ENCODE measurements around the gene CREB5. TPM values are rescaled to one million over a fixed set of nuclear protein-coding genes. Genes with fewer than 3 reads are reported as not detected.
A peak's percentile ranks its signal among the peaks of the same experiment; 100 is the strongest.

The CREB5 gene
- total and polyA plus RNA-seq, 9 donors: 16.0 to 46.2 (median 28.5) TPM

DNA sequence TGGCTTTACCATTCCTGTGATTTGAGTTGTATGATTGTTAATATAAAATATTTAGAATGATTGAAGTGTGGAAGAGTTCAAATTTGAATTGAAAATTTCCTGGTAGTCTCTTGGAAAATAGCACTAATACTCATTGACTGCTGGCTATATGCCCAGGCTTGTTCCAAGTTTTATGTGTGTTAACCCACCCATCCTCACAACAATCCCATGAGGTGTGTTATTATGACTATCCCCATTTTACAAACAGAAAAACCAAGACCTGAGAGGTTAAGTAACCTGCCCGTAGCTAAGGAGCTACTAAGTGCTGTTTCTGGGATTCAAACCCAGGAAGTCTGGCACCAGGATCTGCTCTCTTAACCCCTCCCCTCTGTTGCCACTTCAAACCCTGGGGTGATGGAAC, 213.9 kb downstream of the CREB5 start:
- Histone ChIP-seq H3K9me3 (replicated peaks; ENCODE audit: control insufficient read depth, low read depth, low read length) (no peaks in the 10 kb centered on the region), H3K36me3 (ENCODE audit: control insufficient read depth, insufficient read depth, low read length) (peaks cover 2% of the 10 kb centered on the region), H3K27me3 (ENCODE audit: control insufficient read depth, insufficient read depth, low read length) (no peaks in the 10 kb centered on the region), H3K4me3 (ENCODE audit: low read length) (no peak overlapping the region), H3K4me1 (ENCODE audit: control insufficient read depth, insufficient read depth, low read length) (peaks cover 40% of the 10 kb centered on the region), H3K27ac (ENCODE audit: low read length) (peak overlapping the region; percentile 77)
- WGBS (ENCODE audit: insufficient coverage): 60% methylated on average over 1 of the region's 1 CpG
- DNase-seq: peak; percentile 86

GRCh38 chr7:28626624-28627262, 214.4 kb downstream of the CREB5 start:
- peak; percentile 88 for DNase-seq
- H3K36me3 ChIP-seq (ENCODE audit: control insufficient read depth, insufficient read depth, low read length): peaks cover 2% of the 10 kb centered on the region
- no peaks in the 10 kb centered on the region for H3K9me3 ChIP-seq (replicated peaks; ENCODE audit: control insufficient read depth, low read depth, low read length)
- H3K27ac ChIP-seq (ENCODE audit: low read length): peak overlapping the region; percentile 77
- H3K27me3 ChIP-seq (ENCODE audit: control insufficient read depth, insufficient read depth, low read length): no peaks in the 10 kb centered on the region
- H3K4me1 ChIP-seq (ENCODE audit: control insufficient read depth, insufficient read depth, low read length): peaks cover 41% of the 10 kb centered on the region
- WGBS (ENCODE audit: insufficient coverage): no CpG with 5 or more reads among the region's 8 CpGs
- H3K4me3 ChIP-seq (ENCODE audit: low read length): no peak overlapping the region

DNA sequence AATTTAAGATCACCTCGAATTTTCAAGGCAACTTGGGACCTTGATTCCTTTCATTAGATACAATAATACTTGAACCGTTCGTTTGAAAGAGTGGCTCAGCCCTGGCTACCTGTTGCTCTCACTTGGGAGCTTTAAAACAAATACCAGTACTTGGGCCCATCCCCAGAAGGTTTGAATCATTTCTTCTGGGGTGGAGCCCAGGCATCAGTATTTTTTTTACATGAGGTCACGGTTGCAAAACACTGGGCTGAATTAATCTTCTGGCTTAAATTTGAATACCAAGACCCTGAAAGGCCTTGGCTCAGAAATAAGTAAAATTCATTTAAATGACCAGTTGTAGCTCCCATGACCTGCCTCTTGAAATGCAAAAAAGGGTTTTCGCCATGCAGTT, 214.9 kb downstream of the CREB5 start:
- no peaks in the 10 kb centered on the region for H3K9me3 ChIP-seq (replicated peaks; ENCODE audit: control insufficient read depth, low read depth, low read length)
- WGBS (ENCODE audit: insufficient coverage): 50% methylated on average over 3 of the region's 5 CpGs

DNA sequence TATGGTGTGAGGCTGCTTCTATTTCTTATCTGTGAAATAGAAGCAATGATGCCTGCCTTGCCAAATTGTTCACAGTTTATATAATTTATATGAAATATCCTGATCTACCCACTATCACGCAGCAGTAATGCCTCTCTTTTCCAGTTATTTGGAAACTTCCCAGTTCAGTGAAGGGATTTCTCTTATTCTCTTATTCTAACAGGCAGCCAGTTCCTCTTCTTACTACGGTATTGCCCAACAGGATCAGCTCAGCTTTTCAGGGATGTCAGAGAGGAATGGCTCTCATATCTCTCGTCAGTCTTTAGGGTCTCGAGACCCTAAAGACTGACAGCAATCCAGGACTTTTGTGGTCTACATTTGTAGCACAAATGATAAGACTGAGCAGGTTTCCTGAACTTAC, 215.6 kb downstream of the CREB5 start:
- Histone ChIP-seq H3K9me3 (replicated peaks; ENCODE audit: control insufficient read depth, low read depth, low read length) (no peaks in the 10 kb centered on the region), H3K27me3 (ENCODE audit: control insufficient read depth, insufficient read depth, low read length) (no peaks in the 10 kb centered on the region), H3K36me3 (ENCODE audit: control insufficient read depth, insufficient read depth, low read length) (peaks cover 2% of the 10 kb centered on the region), H3K27ac (ENCODE audit: low read length) (peak overlapping the region; percentile 86), H3K4me1 (ENCODE audit: control insufficient read depth, insufficient read depth, low read length) (peaks cover 41% of the 10 kb centered on the region), H3K4me3 (ENCODE audit: low read length) (no peak overlapping the region)
- peak; percentile 65 for DNase-seq
- WGBS (ENCODE audit: insufficient coverage): 100% methylated on average over 1 of the region's 4 CpGs

More for the DNA sequence above, 214.9 kb downstream of the CREB5 start:
- Histone ChIP-seq H3K4me3 (ENCODE audit: low read length) (no peak overlapping the region), H3K27me3 (ENCODE audit: control insufficient read depth, insufficient read depth, low read length) (no peaks in the 10 kb centered on the region), H3K4me1 (ENCODE audit: control insufficient read depth, insufficient read depth, low read length) (peaks cover 41% of the 10 kb centered on the region), H3K36me3 (ENCODE audit: control insufficient read depth, insufficient read depth, low read length) (peaks cover 2% of the 10 kb centered on the region), H3K27ac (ENCODE audit: low read length) (peak overlapping the region; percentile 86)
- peak; percentile 66 for DNase-seq

DNA sequence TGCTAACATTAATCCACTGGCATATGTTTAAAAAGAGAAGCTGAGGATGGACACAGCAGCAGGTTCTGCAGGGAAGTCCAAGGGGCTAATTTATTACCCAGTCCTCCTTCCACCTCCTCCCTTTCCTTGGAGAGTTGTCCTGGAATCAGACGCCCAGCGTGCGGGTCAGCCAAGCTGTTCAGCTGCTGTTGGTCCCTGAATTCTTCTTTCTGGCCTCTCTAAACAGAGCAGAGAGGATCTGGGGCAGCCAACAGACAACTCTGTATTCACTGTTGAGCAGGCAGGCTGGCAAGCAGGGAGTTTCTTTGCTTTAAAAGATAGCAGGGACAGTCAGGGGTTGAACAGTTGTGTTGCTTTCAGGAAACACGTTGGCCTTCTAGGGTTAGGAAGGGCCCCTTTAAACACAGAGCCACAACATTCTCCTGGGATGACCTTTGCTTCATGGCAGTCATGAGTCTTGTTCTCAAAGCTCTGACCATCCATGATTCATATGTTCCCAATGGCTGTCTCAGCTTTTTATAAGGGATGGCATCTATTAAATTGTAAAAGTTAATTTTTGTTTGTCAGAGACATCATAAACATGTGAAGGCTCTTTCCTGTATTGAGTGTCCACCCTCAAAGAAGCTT, 217.0 kb downstream of the CREB5 start:
- Histone ChIP-seq H3K36me3 (ENCODE audit: control insufficient read depth, insufficient read depth, low read length) (peaks cover 2% of the 10 kb centered on the region), H3K27me3 (ENCODE audit: control insufficient read depth, insufficient read depth, low read length) (no peaks in the 10 kb centered on the region), H3K9me3 (replicated peaks; ENCODE audit: control insufficient read depth, low read depth, low read length) (no peaks in the 10 kb centered on the region), H3K4me1 (ENCODE audit: control insufficient read depth, insufficient read depth, low read length) (peaks cover 41% of the 10 kb centered on the region), H3K27ac (ENCODE audit: low read length) (peak overlapping the region; percentile 86), H3K4me3 (ENCODE audit: low read length) (no peak overlapping the region)
- WGBS (ENCODE audit: insufficient coverage): 4% methylated on average over 4 of the region's 4 CpGs
- peak; percentile 94 for DNase-seq

- peak overlapping the region; percentile 86 for H3K27ac ChIP-seq (ENCODE audit: low read length)
- peaks cover 2% of the 10 kb centered on the region for H3K36me3 ChIP-seq (ENCODE audit: control insufficient read depth, insufficient read depth, low read length)
- peaks cover 35% of the 10 kb centered on the region for H3K4me1 ChIP-seq (ENCODE audit: control insufficient read depth, insufficient read depth, low read length)
- H3K27me3 ChIP-seq (ENCODE audit: control insufficient read depth, insufficient read depth, low read length): no peaks in the 10 kb centered on the region
- no peaks in the 10 kb centered on the region for H3K9me3 ChIP-seq (replicated peaks; ENCODE audit: control insufficient read depth, low read depth, low read length)
- H3K4me3 ChIP-seq (ENCODE audit: low read length): no peak overlapping the region
- 38% methylated on average over 1 of the region's 3 CpGs for WGBS (ENCODE audit: insufficient coverage)
- peak; percentile 95 for DNase-seq
These were observed 218.0 kb downstream of the CREB5 start for GRCh38 chr7:28630350-28630749.

DNA sequence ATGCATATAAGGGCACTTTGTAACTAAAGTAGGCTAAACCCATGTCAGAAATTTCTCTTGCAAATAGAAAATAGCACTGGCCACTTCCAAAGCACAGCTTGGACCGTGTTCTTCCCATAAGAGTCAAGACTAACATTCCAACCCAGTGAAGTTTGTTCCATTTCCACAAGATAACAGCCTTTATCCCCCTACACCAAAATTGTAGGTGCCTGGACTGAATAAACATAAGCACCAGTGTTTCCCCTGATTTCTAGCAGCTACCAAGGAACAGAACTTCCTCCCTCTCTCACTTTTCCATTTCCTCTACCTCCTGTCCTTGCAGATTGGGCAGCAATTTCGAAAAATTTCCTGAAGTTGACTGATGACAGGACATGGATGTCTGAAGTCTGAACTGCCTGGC, 219.7 kb downstream of the CREB5 start:
- peaks cover 27% of the 10 kb centered on the region for H3K4me1 ChIP-seq (ENCODE audit: control insufficient read depth, insufficient read depth, low read length)
- no peaks in the 10 kb centered on the region for H3K9me3 ChIP-seq (replicated peaks; ENCODE audit: control insufficient read depth, low read depth, low read length)
- no peak for DNase-seq
- peaks cover 2% of the 10 kb centered on the region for H3K36me3 ChIP-seq (ENCODE audit: control insufficient read depth, insufficient read depth, low read length)
- no peak overlapping the region for H3K27ac ChIP-seq (ENCODE audit: low read length)
- H3K27me3 ChIP-seq (ENCODE audit: control insufficient read depth, insufficient read depth, low read length): no peaks in the 10 kb centered on the region
- WGBS (ENCODE audit: insufficient coverage): 78% methylated on average over 1 of the region's 2 CpGs
- no peak overlapping the region for H3K4me3 ChIP-seq (ENCODE audit: low read length)

GRCh38 chr7:28638914-28639313, 226.6 kb downstream of the CREB5 start:
- H3K4me3 ChIP-seq (ENCODE audit: low read length): no peak overlapping the region
- no peak for DNase-seq
- WGBS (ENCODE audit: insufficient coverage): no CpG with 5 or more reads among the region's 2 CpGs
- no peaks in the 10 kb centered on the region for H3K9me3 ChIP-seq (replicated peaks; ENCODE audit: control insufficient read depth, low read depth, low read length)
- H3K27me3 ChIP-seq (ENCODE audit: control insufficient read depth, insufficient read depth, low read length): no peaks in the 10 kb centered on the region
- no peaks in the 10 kb centered on the region for H3K36me3 ChIP-seq (ENCODE audit: control insufficient read depth, insufficient read depth, low read length)
- peaks cover 11% of the 10 kb centered on the region for H3K4me1 ChIP-seq (ENCODE audit: control insufficient read depth, insufficient read depth, low read length)
- H3K27ac ChIP-seq (ENCODE audit: low read length): no peak overlapping the region

GRCh38 chr7:28640001-28640400, 227.7 kb downstream of the CREB5 start:
- no CpG with 5 or more reads among the region's 2 CpGs for WGBS (ENCODE audit: insufficient coverage)
- H3K4me3 ChIP-seq (ENCODE audit: low read length): no peak overlapping the region
- H3K27ac ChIP-seq (ENCODE audit: low read length): no peak overlapping the region
- H3K4me1 ChIP-seq (ENCODE audit: control insufficient read depth, insufficient read depth, low read length): peaks cover 11% of the 10 kb centered on the region
- no peaks in the 10 kb centered on the region for H3K9me3 ChIP-seq (replicated peaks; ENCODE audit: control insufficient read depth, low read depth, low read length)
- H3K27me3 ChIP-seq (ENCODE audit: control insufficient read depth, insufficient read depth, low read length): no peaks in the 10 kb centered on the region
- H3K36me3 ChIP-seq (ENCODE audit: control insufficient read depth, insufficient read depth, low read length): no peaks in the 10 kb centered on the region
- no peak for DNase-seq

DNA sequence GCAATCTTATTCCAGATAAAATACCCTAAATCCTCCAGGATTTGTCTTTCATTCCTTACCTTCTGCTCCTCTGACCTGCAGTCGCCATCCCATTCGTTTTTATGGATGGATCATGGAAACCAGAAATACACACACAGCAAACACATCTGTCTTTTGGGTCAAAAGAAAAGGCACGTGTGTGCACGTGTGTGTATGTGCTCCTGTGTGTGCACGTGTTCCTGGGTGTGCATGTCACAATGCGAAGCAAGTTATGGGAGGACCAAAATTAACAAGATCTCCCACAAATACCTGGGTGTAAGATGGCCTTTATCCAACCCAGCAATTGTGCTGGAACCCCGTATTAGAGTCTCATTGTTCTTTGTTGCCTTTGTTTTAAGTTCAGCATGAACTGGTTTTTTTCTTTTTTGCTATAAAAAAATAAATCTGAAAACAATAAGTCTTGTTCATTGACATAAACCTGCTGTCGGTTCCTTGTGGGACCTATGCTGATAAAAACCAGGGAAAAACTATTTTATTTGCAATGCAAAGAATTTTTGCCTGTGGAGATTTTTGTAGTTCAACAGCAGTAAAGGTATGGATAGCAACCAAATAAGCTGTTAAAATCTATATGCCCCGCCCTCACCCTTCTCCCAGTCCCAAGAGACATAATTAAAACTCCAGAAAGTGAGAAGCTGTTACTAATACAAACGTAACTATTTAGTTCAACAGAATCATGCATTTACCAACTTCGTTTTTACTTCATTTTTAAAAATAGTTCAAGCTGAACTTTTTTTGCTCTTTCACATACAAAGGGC, 229.6 kb downstream of the CREB5 start:
- DNase-seq: peak; percentile 25
- H3K4me1 ChIP-seq (ENCODE audit: control insufficient read depth, insufficient read depth, low read length): peaks cover 11% of the 10 kb centered on the region
- no peak overlapping the region for H3K4me3 ChIP-seq (ENCODE audit: low read length)
- H3K36me3 ChIP-seq (ENCODE audit: control insufficient read depth, insufficient read depth, low read length): no peaks in the 10 kb centered on the region
- peak overlapping the region; percentile 39 for H3K27ac ChIP-seq (ENCODE audit: low read length)
- no peaks in the 10 kb centered on the region for H3K9me3 ChIP-seq (replicated peaks; ENCODE audit: control insufficient read depth, low read depth, low read length)
- no peaks in the 10 kb centered on the region for H3K27me3 ChIP-seq (ENCODE audit: control insufficient read depth, insufficient read depth, low read length)
- 73% methylated on average over 3 of the region's 11 CpGs for WGBS (ENCODE audit: insufficient coverage)

All from muscle of leg (tissue), 11 donors.